SU-DHL-6 (cell line): ENCODE results near the gene RMI1.

Experiments used
- EZH2phosphoT487 ChIP-seq: fragments of 200-600 bp; sonication (generic), shearing (Covaris generic); conservative IDR thresholded peaks from 2 replicates; pipeline ENCODE4 v1.6.1; 2018; ENCODE audit warnings: mild to moderate bottlenecking, antibody characterized with exemption, low read length, moderate library complexity, mixed read lengths
- TF ChIP-seq, protein P1 (sequence below): fragments of 200-600 bp; sonication (generic); IDR thresholded peaks from one replicate; pipeline ENCODE4 v1.5.1; 2017; ENCODE audit warnings: antibody characterized with exemption, mild to moderate bottlenecking, low read length, moderate library complexity; ENCODE audit not compliant: insufficient read depth, poor library complexity, severe bottlenecking

DNA sequence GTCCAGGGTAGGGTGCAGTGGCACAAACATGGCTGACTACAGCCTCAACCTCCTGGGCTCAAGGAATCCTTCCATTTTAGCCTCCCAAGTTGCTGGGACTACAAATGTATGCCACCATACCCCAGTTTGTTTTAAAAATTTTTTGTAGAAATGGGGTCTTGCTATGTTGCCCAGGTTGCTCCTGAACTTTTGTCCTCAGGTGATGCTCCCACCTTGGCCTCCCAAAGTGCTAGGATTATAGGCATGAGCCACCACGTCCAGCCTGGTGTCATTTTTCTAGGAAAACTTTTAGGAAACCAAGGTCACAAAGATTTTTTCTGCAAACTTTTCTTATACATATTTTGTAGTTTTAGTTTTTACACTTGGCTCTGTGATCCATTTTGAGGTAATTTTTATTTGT, 10.8 kb downstream of the RMI1 start:
- TF ChIP-seq EZH2phosphoT487 = no peak
- TF ChIP-seq, protein P1, sequence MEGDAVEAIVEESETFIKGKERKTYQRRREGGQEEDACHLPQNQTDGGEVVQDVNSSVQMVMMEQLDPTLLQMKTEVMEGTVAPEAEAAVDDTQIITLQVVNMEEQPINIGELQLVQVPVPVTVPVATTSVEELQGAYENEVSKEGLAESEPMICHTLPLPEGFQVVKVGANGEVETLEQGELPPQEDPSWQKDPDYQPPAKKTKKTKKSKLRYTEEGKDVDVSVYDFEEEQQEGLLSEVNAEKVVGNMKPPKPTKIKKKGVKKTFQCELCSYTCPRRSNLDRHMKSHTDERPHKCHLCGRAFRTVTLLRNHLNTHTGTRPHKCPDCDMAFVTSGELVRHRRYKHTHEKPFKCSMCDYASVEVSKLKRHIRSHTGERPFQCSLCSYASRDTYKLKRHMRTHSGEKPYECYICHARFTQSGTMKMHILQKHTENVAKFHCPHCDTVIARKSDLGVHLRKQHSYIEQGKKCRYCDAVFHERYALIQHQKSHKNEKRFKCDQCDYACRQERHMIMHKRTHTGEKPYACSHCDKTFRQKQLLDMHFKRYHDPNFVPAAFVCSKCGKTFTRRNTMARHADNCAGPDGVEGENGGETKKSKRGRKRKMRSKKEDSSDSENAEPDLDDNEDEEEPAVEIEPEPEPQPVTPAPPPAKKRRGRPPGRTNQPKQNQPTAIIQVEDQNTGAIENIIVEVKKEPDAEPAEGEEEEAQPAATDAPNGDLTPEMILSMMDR = no peak
